DMS79 treated with DMSO at 0.1 percent for 48 hours (cell line): ENCODE data around the gene SPDEF.

ENCODE experiments used
- DNase-seq: peaks from one replicate; lab custom pipeline; 2025; lab: John Stamatoyannopoulos, UW

SPDEF gene

GRCh38 chr6:34514593-34515472, 41.3 kb downstream of the SPDEF start:
- no peak for DNase-seq

- no peak for DNase-seq
These were observed 42.0 kb downstream of the SPDEF start for GRCh38 chr6:34514112-34514511.

GRCh38 chr6:34513646-34514045, 42.5 kb downstream of the SPDEF start:
- no peak for DNase-seq

GRCh38 chr6:34512738-34513115, 43.4 kb downstream of the SPDEF start:
- DNase-seq: no peak

- DNase-seq: no peak
These were observed 44.0 kb downstream of the SPDEF start for GRCh38 chr6:34511915-34512737.

DNA sequence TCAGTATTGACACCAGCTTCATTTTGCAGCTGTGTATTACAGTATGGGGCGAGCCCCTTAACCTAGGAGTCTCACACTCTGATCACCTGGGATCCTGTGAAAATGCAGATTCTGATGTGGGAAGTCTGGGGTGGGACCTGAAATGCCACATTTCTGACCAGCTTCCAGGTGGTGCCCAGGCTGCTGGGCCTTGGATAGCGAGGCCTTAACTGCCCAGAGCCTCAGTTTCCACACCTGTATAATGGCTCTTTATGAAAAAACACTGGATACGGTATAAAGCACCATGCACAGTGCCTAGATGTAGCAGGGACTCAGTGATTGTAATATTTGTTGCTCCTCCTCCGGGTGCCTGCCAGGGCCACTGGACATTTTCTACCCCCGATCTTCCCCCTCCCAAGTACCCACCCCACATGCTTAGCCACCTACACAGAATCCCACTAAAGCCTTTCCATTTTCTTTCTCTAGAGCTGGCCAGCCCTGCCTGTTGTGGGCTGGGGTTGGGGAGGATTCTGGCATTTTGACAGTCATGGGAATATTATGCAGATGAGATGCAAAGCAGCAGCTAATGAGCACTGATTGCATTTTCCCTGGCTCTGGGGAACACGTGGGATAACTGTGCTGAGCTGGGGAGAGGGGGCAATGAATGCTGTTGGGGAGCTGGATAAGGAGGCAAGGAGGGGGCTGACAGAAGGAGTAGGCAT, 44.8 kb downstream of the SPDEF start:
- no peak for DNase-seq

DNA sequence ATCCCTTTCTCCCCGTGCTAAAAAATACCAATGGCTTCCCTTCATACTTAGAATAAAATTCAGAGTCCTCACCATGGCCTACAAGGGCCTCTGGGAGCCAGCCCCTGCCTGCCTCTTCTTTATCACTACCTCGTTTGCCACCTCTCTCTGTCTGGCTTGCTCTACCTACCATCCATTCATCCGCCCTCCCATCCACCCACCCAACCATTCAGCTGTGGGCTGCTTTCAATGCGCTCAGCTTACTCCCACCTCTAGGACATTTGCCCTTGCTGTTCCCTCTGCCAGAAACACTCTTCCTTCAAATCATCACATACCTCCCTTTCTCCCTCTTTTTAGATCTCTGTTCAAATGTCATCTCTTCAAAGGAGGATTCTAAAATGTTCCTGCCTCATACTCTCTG, 45.8 kb downstream of the SPDEF start:
- DNase-seq: no peak

- DNase-seq: no peak
These were observed 46.3 kb downstream of the SPDEF start for GRCh38 chr6:34509782-34510181.

DNA sequence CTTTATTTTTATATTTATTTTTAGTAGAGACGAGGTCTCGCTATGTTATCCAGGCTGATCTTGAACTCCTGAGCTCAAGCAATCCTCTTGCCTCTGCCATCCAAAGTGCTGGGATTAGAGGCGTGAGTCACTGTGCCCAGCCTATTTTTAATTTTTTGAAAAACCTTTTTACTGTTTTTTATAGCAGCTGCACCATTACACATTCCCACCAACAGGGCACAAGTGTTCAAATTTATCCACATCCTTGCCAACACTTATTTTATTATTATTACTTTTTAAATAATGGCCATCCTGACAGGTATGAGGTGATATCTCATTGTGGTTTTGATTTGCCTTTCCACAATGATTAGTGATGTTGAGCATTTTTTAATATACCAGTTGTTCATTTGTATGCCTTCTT, 47.7 kb downstream of the SPDEF start:
- no peak for DNase-seq

DNA sequence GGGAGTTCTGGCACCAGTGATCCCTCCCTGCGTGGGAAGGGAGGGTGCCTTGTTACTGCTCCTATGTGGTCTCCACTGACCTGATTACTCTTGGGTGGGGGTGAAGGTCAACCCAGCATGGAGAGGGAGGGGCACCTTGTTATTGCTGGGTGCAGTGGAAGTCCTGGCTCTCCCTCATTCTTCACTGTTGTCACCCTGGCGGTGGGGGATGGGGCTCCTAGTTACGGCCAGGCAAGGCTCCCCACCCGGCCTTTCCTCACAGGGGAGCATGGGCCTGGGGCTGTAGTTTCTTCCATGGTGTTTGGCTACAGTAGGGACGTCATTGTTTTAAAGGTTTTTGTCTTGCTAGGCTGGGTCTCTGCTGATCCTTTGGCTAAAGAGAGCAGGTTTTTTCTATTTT, 49.4 kb downstream of the SPDEF start:
- DNase-seq: no peak

DNA sequence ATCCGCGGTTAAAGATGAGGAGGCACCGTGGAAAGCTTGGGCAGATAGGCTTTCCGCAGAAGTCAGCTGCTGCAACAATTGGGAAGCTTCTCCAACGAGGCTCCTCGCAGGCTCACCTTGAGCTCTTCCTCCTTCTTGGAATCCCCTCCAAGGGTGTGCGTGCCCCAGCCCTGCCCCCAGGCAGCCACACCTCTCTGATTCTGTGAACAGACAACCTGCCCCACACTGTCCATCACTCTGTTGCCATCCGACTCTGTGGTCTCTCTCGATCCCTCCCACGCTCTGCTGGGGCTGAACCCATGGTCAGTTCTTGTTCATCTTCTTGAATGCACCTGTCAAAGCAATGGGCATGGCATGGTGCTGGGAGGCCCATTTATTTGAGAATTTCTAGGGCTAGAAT, 58.7 kb downstream of the SPDEF start:
- DNase-seq: no peak

GRCh38 chr6:34496103-34496685, 59.9 kb downstream of the SPDEF start:
- no peak for DNase-seq

DNA sequence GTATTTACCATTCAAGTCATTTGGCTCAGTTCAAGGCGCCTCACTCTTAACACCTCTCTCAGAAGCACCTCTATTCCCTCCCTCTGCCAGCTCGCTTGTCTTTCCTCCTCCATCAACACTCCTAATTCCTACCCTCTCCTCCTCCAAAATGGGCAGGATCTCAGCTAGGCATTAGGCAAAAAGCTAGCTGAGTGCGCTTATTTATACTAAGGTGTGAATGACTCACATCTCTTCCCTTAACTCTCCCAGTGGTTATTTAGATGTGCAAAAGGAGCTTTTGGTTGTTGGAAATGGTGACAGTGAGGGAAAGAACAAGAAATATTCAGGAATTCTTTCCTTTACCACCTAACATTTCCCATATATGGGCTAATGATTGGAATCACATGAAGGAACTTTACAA, 61.2 kb downstream of the SPDEF start:
- no peak for DNase-seq

DNA sequence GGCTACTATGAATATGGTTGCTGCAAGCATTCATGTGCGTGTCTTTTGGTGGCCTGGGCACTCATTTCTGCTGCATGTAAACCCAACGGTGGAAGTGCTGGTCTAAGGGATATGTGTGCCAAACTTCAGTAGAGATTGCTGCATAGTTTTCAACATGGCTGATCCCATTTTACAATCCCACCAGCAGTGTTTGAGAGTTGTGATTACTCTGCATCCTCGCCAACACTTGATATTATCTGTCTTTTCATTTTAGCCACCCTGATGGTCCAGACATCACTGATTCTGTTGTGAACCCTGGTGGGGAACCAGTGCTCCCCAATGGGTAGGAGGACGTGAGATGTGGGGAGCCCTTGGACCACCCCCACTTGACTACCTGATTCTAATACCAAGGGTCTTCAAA, 62.8 kb downstream of the SPDEF start:
- DNase-seq: no peak

GRCh38 chr6:34491091-34491430, 65.1 kb downstream of the SPDEF start:
- DNase-seq: peak; percentile 45

DNA sequence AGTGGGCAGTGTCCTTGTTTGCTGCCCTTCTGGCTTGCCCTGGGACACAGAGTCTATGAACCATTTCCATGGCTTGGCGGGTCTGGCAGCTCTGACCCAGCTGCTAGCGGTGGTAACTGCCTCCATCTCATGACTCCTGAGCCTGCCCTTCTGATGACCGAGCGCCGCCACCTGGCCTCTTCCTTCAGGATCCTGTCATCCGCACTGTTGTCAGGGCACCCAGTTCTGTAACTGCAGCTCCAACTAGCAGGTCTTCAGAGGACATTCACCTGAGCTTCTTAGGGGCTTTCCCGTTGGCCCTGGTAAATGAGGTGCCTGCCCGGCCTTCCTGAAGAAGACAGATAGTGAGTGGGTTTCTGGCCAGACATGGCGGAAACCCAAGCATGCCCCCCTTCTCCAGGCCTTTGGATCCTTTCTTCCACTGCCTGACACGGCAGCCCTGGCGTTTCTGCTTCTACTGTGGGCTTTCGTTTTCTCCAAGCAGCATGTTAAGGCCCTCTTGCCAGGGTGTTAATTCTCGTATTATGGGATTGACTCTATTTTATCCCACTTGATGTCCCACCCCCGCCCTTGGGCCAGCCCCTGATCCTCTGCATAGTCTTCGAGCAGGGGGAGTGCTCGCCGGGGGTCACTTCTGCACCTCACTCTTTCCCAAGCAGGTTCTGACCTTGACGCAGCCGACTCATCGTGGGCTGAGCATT, 65.6 kb downstream of the SPDEF start:
- DNase-seq: peak; percentile 17

GRCh38 chr6:34489207-34489805, 66.8 kb downstream of the SPDEF start:
- no peak for DNase-seq
